K562 (cell line): ENCODE measurements around the gene DIPK1A. TPM values are rescaled to one million over a fixed set of nuclear protein-coding genes. Genes with fewer than 3 reads are reported as not detected.

Source experiments
- ELF4 ChIP-seq: fragments of 450-650 bp; formaldehyde crosslinking; IDR thresholded peaks from 2 replicates; pipeline ENCODE4 v1.4.0; 2022; ENCODE audit warnings: missing genetic modification characterization
- GABPB2 ChIP-seq: fragments of 250-450 bp; sonication (Bioruptor Pico); conservative IDR thresholded peaks from 2 replicates; pipeline ENCODE4 v1.5.1; 2021; ENCODE audit warnings: mild to moderate bottlenecking
- JUND ChIP-seq, 2 experiments: IDR thresholded peaks; 2 replicates in 1 of 2; 3 replicates in 1 of 2; pipeline ENCODE4 v1.6.1; 2011; ENCODE audit warnings: borderline replicate concordance in 2 of 2, low read depth in 2 of 2, low read length in 2 of 2, improper control_type of control experiment in 1 of 2, missing biosample characterization in 1 of 2, missing genetic modification characterization in 1 of 2, missing genetic modification reagents in 1 of 2
- MED1 ChIP-seq: sonication (generic); formaldehyde crosslinking; IDR thresholded peaks from 2 replicates; pipeline ENCODE4 v1.8.1; 2023; ENCODE audit warnings: missing genetic modification reagents, borderline replicate concordance
- NCOR1 ChIP-seq: fragments of 450-650 bp; IDR thresholded peaks from 2 replicates; pipeline ENCODE4 v1.6.1; 2016; ENCODE audit warnings: mild to moderate bottlenecking, moderate library complexity
- NR2C2 ChIP-seq, 2 experiments: fragments of 200-800 bp in 1 of 2; sonication (Bioruptor generic) in 1 of 2; sonication (generic) in 1 of 2; formaldehyde crosslinking in 1 of 2; IDR thresholded peaks; 2 replicates each; pipeline versions ENCODE4 v1.6.1 to v1.8.0; 2016 to 2022; ENCODE audit warnings: mild to moderate bottlenecking in 1 of 2, missing compliant biosample characterization in 1 of 2, missing genetic modification characterization in 1 of 2, missing genetic modification reagents in 1 of 2
- PHF20 ChIP-seq: fragments of 450-650 bp; IDR thresholded peaks from 2 replicates; pipeline ENCODE4 v1.6.1; 2018; ENCODE audit not compliant: partially characterized antibody
- RNF2 ChIP-seq: sonication (generic); IDR thresholded peaks from 2 replicates; pipeline ENCODE4 v1.6.1; 2016
- SMARCB1 ChIP-seq: IDR thresholded peaks from 2 replicates; pipeline ENCODE4 v1.6.1; 2011; ENCODE audit warnings: improper control_type of control experiment, low read depth; ENCODE audit not compliant: insufficient read length
- SRF ChIP-seq, 2 experiments: fragments of 250-450, 450-650 bp in 1 of 2; sonication (Bioruptor Pico) in 1 of 2; sonication (generic) in 1 of 2; formaldehyde crosslinking; IDR thresholded peaks; 2 replicates each; pipeline versions ENCODE4 v1.5.0 to v1.5.1; 2020 to 2022; ENCODE audit warnings: mild to moderate bottlenecking in 1 of 2, missing genetic modification reagents in 1 of 2
- STAG1 ChIP-seq: sonication (generic); formaldehyde crosslinking; IDR thresholded peaks from 2 replicates; pipeline ENCODE4 v1.5.0; 2020; ENCODE audit warnings: missing genetic modification reagents, borderline replicate concordance
- STAT5B ChIP-seq: fragments of 250-450 bp; sonication (Bioruptor Pico); IDR thresholded peaks from 2 replicates; pipeline ENCODE4 v1.8.0; 2021; ENCODE audit warnings: mild to moderate bottlenecking, inconsistent platforms
- polyA plus RNA-seq, 8 experiments: library from polyadenylated mRNA; depleted of rRNA in 4 of 8; stranded (reverse) in 5 of 8; unstranded in 3 of 8; fragments of >200 nt; fragmentation: Nextera tagmentation in 2 of 8; fragmentation: Illumina TruSeq in 1 of 8; extraction: Ambion mirVana in 2 of 8; extraction: Trizol in 1 of 8; gene quantifications; 2 replicates each; pipeline versions ENCODE4 v1.2.1 to v1.2.3, GENCODE V29; 2011 to 2014; ENCODE audit warnings: inconsistent platforms in 1 of 8, missing spikeins in 1 of 8
- total RNA-seq, 7 experiments: library from RNA; depleted of rRNA in 6 of 7; stranded (reverse); fragments of >200 nt in 6 of 7; fragmentation: Illumina TruSeq in 2 of 7; extraction: Trizol in 2 of 7; gene quantifications; 2 replicates each; pipeline versions ENCODE4 v1.2.1 to v1.2.3, GENCODE V29; 2011 to 2021; ENCODE audit warnings: low replicate concordance in 1 of 7
- TF ChIP-seq, protein P1 (sequence below): fragments of 450-650 bp; IDR thresholded peaks from 2 replicates; pipeline ENCODE4 v1.7.1; 2018; ENCODE audit warnings: mild to moderate bottlenecking, low read depth; ENCODE audit not compliant: partially characterized antibody
- TF ChIP-seq, protein P2 (sequence below): fragments of 200-600 bp; sonication (generic); IDR thresholded peaks from one replicate; pipeline ENCODE4 v1.6.1; 2012; ENCODE audit warnings: mild to moderate bottlenecking, low read depth, low read length, inconsistent platforms

The DIPK1A gene
- total and polyA plus RNA-seq, 9 of the 15 experiments (the other 6 are each of a cell fraction or from before 2014, with no cell fraction given), result 0.54 to 2.5 (median 1.3) TPM

DNA sequence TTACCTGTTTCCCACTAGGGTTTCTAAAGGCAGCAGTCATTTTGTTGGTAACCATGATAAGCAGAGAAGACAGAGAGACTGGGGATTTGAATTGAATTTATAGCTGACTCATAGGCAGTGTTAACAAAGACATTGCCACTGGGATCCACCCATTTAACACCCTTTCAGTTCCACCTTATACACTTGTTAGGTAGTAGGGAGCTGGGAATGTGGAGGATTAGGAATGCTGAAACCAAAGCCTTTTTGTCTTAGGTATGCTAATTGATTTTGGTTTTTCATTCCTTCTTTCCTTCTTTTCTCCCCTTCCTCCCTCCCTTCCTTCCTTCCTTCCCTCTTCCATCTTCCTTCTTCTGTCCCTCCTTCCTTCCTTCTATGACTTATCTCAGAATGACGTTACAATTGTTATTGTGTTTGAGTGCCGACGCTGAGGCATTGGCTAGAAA is 168.9 kb downstream of the DIPK1A start (continued):
- TF ChIP-seq STAG1 (no peak), SMARCB1 (no peak), MED1 (CRISPR knock-in tag) (no peak), GABPB2 (CRISPR knock-in tag) (no peak), NCOR1 (no peak), ELF4 (CRISPR knock-in tag) (peak; percentile 65; the same call in 1 of the 2 replicates), NR2C2 (CRISPR knock-in tag; IDR thresholded peaks at IDR 0.05) (no peak), NR2C2 (tag; IDR thresholded peaks at IDR 0.05) (no peak), PHF20 (peak; percentile 52), STAT5B (CRISPR knock-in tag) (no peak), SRF (CRISPR knock-in tag; IDR thresholded peaks at IDR 0.05) (0 out of 4 replicates have a peak, but pooled peaks of 1 of the 2 experiments have one; percentile 7), JUND (IDR thresholded peaks at IDR 0.05; ENCODE audit: borderline replicate concordance, low read depth, low read length) (peak; percentile 79), JUND (tag; IDR thresholded peaks at IDR 0.05; ENCODE audit: borderline replicate concordance, low read depth, low read length) (peak; percentile 88; the same call in 2 of the 3 replicates), RNF2 (no peak)
- TF ChIP-seq, protein P1, sequence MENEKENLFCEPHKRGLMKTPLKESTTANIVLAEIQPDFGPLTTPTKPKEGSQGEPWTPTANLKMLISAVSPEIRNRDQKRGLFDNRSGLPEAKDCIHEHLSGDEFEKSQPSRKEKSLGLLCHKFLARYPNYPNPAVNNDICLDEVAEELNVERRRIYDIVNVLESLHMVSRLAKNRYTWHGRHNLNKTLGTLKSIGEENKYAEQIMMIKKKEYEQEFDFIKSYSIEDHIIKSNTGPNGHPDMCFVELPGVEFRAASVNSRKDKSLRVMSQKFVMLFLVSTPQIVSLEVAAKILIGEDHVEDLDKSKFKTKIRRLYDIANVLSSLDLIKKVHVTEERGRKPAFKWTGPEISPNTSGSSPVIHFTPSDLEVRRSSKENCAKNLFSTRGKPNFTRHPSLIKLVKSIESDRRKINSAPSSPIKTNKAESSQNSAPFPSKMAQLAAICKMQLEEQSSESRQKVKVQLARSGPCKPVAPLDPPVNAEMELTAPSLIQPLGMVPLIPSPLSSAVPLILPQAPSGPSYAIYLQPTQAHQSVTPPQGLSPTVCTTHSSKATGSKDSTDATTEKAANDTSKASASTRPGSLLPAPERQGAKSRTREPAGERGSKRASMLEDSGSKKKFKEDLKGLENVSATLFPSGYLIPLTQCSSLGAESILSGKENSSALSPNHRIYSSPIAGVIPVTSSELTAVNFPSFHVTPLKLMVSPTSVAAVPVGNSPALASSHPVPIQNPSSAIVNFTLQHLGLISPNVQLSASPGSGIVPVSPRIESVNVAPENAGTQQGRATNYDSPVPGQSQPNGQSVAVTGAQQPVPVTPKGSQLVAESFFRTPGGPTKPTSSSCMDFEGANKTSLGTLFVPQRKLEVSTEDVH, result no peak
- TF ChIP-seq, protein P2, sequence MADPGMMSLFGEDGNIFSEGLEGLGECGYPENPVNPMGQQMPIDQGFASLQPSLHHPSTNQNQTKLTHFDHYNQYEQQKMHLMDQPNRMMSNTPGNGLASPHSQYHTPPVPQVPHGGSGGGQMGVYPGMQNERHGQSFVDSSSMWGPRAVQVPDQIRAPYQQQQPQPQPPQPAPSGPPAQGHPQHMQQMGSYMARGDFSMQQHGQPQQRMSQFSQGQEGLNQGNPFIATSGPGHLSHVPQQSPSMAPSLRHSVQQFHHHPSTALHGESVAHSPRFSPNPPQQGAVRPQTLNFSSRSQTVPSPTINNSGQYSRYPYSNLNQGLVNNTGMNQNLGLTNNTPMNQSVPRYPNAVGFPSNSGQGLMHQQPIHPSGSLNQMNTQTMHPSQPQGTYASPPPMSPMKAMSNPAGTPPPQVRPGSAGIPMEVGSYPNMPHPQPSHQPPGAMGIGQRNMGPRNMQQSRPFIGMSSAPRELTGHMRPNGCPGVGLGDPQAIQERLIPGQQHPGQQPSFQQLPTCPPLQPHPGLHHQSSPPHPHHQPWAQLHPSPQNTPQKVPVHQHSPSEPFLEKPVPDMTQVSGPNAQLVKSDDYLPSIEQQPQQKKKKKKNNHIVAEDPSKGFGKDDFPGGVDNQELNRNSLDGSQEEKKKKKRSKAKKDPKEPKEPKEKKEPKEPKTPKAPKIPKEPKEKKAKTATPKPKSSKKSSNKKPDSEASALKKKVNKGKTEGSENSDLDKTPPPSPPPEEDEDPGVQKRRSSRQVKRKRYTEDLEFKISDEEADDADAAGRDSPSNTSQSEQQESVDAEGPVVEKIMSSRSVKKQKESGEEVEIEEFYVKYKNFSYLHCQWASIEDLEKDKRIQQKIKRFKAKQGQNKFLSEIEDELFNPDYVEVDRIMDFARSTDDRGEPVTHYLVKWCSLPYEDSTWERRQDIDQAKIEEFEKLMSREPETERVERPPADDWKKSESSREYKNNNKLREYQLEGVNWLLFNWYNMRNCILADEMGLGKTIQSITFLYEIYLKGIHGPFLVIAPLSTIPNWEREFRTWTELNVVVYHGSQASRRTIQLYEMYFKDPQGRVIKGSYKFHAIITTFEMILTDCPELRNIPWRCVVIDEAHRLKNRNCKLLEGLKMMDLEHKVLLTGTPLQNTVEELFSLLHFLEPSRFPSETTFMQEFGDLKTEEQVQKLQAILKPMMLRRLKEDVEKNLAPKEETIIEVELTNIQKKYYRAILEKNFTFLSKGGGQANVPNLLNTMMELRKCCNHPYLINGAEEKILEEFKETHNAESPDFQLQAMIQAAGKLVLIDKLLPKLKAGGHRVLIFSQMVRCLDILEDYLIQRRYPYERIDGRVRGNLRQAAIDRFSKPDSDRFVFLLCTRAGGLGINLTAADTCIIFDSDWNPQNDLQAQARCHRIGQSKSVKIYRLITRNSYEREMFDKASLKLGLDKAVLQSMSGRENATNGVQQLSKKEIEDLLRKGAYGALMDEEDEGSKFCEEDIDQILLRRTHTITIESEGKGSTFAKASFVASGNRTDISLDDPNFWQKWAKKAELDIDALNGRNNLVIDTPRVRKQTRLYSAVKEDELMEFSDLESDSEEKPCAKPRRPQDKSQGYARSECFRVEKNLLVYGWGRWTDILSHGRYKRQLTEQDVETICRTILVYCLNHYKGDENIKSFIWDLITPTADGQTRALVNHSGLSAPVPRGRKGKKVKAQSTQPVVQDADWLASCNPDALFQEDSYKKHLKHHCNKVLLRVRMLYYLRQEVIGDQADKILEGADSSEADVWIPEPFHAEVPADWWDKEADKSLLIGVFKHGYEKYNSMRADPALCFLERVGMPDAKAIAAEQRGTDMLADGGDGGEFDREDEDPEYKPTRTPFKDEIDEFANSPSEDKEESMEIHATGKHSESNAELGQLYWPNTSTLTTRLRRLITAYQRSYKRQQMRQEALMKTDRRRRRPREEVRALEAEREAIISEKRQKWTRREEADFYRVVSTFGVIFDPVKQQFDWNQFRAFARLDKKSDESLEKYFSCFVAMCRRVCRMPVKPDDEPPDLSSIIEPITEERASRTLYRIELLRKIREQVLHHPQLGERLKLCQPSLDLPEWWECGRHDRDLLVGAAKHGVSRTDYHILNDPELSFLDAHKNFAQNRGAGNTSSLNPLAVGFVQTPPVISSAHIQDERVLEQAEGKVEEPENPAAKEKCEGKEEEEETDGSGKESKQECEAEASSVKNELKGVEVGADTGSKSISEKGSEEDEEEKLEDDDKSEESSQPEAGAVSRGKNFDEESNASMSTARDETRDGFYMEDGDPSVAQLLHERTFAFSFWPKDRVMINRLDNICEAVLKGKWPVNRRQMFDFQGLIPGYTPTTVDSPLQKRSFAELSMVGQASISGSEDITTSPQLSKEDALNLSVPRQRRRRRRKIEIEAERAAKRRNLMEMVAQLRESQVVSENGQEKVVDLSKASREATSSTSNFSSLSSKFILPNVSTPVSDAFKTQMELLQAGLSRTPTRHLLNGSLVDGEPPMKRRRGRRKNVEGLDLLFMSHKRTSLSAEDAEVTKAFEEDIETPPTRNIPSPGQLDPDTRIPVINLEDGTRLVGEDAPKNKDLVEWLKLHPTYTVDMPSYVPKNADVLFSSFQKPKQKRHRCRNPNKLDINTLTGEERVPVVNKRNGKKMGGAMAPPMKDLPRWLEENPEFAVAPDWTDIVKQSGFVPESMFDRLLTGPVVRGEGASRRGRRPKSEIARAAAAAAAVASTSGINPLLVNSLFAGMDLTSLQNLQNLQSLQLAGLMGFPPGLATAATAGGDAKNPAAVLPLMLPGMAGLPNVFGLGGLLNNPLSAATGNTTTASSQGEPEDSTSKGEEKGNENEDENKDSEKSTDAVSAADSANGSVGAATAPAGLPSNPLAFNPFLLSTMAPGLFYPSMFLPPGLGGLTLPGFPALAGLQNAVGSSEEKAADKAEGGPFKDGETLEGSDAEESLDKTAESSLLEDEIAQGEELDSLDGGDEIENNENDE, result no peak
